Activated CD8-positive, alpha-beta T cell treated with anti-CD3 and anti-CD28 coated beads for 36 hours (primary cell): ENCODE measurements around the gene KRTAP2-4. TPM values are rescaled to one million over a fixed set of nuclear protein-coding genes. Genes with fewer than 3 reads are reported as not detected.
"Not testable (repeated sequence)": the region's sequence is repeated elsewhere in the genome, so short reads cannot be mapped to it uniquely, and the experiment has no call there.

ENCODE experiments used
- ATAC-seq: fragments of 200-7000 bp; cut with Tn5 transposase; one replicate; pipeline ENCODE4 v1.10.0; 2021; ENCODE audit warnings: mild to moderate bottlenecking, moderate library complexity
- CTCF ChIA-PET: fragments of 350-600 bp; sonication (Branson Sonifier 250); formaldehyde crosslinking; loops from one replicate; lab custom pipeline; 2021; ENCODE audit warnings: antibody characterized with exemption; lab: Charles Lee
- POLR2A ChIA-PET: fragments of 350-600 bp; sonication (Branson Sonifier 250); formaldehyde crosslinking; loops from one replicate; lab custom pipeline; 2021; ENCODE audit warnings: antibody characterized with exemption; lab: Charles Lee
- DNase-seq: peaks from one replicate; pipeline ENCODE4 v3.0.0-alpha.2; 2020
- H3K27ac Mint-ChIP-seq: one replicate; pipeline ENCODE4 v1.8.0; 2021; ENCODE audit warnings: mild to moderate bottlenecking, mixed read lengths
- H3K27me3 Mint-ChIP-seq: one replicate; pipeline ENCODE4 v1.8.0; 2021; ENCODE audit warnings: mixed read lengths
- H3K36me3 Mint-ChIP-seq: one replicate; pipeline ENCODE4 v1.8.0; 2021; ENCODE audit warnings: low read depth, mixed read lengths
- H3K4me1 Mint-ChIP-seq: one replicate; pipeline ENCODE4 v1.8.0; 2021; ENCODE audit warnings: low read depth, mixed read lengths
- H3K4me3 Mint-ChIP-seq: one replicate; pipeline ENCODE4 v1.8.0; 2021; ENCODE audit warnings: mild to moderate bottlenecking, moderate library complexity, mixed read lengths
- H3K9me3 Mint-ChIP-seq: one replicate; pipeline ENCODE4 v1.8.0; 2021; ENCODE audit warnings: mixed read lengths
- CTCF ChIP-seq: fragments of 200-600 bp; IDR thresholded peaks from one replicate; pipeline ENCODE4 v1.8.0; 2022; ENCODE audit warnings: antibody characterized with exemption, mild to moderate bottlenecking
- intact Hi-C: fragments of 100-400 bp; cut with micrococcal nuclease; formaldehyde crosslinking; loops from one replicate; pipeline ENCODE4 v1.10.0; 2022
- total RNA-seq, 2 experiments: library from RNA; stranded (reverse); gene quantifications; one replicate each; pipeline ENCODE4 v1.2.3, GENCODE V29; 2021

KRTAP2-4 gene
- total RNA-seq, 2 experiments from 2014 or later: not detected

DNA sequence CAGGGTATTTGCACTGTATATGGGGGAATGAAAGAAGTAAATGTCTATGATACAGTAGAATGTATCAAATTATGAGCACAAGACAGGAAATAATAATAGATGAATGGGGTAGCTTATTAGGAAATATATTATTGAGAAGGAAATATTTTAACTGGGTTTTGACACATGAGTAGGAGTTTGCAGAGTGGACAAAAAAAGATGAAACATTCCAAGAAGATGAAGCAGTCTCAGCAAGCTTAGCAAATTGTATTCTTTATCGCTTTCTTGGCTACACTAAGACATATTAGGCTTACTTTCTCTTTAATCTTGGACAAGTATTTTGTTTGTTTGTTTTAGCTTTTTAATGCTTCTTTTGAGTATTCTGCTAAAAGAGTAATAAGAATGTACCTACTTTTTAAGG is 38.2 kb upstream of the KRTAP2-4 start:
- Mint-ChIP-seq H3K36me3 (no peaks in the 10 kb centered on the region), H3K27ac (no peak overlapping the region), H3K27me3 (peaks cover 4% of the 10 kb centered on the region), H3K9me3 (no peaks in the 10 kb centered on the region), H3K4me3 (no peak overlapping the region), H3K4me1 (peaks cover 15% of the 10 kb centered on the region)
- no peak for ATAC-seq
- intact Hi-C loops: no loop called here
- no peak for TF ChIP-seq CTCF
- POLR2A ChIA-PET: no interaction called here
- no peak for DNase-seq
- CTCF ChIA-PET: no interaction called here

DNA sequence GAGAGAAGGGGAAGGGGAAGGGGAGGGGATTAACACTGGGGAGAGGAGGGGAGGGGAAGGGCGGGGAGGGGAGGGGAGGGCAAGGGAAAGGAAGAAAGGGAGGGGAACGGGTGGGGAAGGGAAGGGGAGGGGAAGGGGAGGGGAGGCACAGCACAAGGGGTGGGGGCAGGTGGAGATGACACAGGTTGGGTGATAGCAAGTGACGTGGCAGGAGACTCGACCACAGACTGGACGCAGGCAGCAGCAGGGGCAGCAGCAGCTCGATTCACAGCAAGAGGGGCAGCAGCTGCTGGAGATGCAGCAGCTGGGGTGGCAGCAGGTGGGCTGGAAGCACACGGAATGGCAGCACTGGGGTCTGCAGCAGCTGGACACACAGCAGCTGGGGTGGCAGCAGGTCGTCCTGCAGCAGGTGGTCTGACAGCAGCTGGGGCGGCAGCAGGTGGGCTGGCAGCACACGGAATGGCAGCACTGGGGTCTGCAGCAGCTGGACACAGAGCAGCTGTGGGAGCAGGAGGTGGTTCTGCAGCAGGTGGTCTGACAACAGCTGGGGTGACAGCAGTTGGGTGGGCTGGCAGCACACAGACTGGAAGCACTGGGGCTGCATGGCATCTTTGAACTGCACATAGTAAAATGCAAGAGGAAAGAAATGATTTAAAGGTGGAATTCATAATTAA is 36.0 kb upstream of the KRTAP2-4 start, which contains the start of gene KRTAP4-16:
Gene KRTAP4-16, minus strand, starts transcription at position 624 of the 674 bp plus-strand sequence. Its CDS starts 0 bp downstream, at position 624.
- CTCF ChIA-PET: no interaction called here
- no peak for ATAC-seq
- POLR2A ChIA-PET: no interaction called here

DNA sequence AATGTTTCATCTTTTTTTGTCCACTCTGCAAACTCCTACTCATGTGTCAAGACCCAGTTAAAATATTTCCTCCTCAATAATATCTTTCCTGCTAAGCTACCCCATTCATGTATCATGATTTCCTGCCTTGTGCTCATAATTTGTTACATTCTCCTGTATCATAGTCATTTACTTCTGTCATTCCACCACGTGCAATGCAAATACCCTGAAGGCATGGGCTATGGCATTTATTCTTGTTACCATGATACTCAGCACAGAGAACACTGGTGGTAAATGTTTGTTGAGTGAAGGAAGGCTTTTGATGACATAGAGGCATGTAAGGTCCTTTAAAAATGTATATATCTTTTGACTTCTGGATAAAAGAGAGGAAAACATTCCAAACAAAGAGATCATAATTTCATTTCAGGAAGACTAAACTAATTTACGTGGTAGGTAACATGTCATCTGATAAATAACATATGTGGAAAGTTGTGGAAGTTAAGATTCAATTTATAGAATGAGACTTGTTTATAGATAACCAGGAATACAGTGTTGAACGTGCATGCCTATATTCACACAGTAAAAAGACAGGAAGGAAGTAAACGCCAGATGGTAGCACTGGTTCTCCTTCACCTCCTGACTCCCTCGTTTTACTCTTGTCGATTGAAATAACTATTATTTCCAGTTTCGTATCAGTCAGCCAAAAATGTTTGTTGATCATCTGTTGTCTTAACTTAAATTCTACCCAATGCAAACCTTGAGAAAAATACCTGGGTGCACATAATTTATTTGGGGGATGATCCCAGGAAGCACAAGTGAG is 34.2 kb upstream of the KRTAP2-4 start:
- ATAC-seq: not testable (repeated sequence)

More for the DNA sequence above, 36.0 kb upstream of the KRTAP2-4 start, which contains the start of gene KRTAP4-16:
- H3K27me3 Mint-ChIP-seq: peaks cover 5% of the 10 kb centered on the region
- DNase-seq: no peak
- H3K4me1 Mint-ChIP-seq: peaks cover 8% of the 10 kb centered on the region
- no peak for TF ChIP-seq CTCF
- H3K27ac Mint-ChIP-seq: no peak within 1 kb of the TSS
- H3K4me3 Mint-ChIP-seq: no peak within 1 kb of the TSS
- no peaks in the 10 kb centered on the region for H3K36me3 Mint-ChIP-seq
- H3K9me3 Mint-ChIP-seq: no peaks in the 10 kb centered on the region
- intact Hi-C loops: no loop called here

GRCh38 chr17:41098481-41098880 is 32.8 kb upstream of the KRTAP2-4 start:
- peaks cover 8% of the 10 kb centered on the region for H3K4me1 Mint-ChIP-seq
- no peak overlapping the region for H3K4me3 Mint-ChIP-seq
- DNase-seq (no peak), ATAC-seq (no peak)
- H3K27ac Mint-ChIP-seq: no peak overlapping the region
- CTCF ChIA-PET: no interaction called here
- TF ChIP-seq CTCF: no peak
- H3K9me3 Mint-ChIP-seq: no peaks in the 10 kb centered on the region
- H3K36me3 Mint-ChIP-seq: no peaks in the 10 kb centered on the region
- POLR2A ChIA-PET: no interaction called here
- intact Hi-C loops: no loop called here
- peaks cover 5% of the 10 kb centered on the region for H3K27me3 Mint-ChIP-seq

More for the DNA sequence above, 34.2 kb upstream of the KRTAP2-4 start:
- H3K9me3 Mint-ChIP-seq, H3K27ac Mint-ChIP-seq, DNase-seq, POLR2A ChIA-PET, CTCF ChIA-PET, H3K4me3 Mint-ChIP-seq, H3K36me3 Mint-ChIP-seq, H3K27me3 Mint-ChIP-seq, intact Hi-C loops, H3K4me1 Mint-ChIP-seq: not testable (repeated sequence)

GRCh38 chr17:41098042-41098441 is 32.4 kb upstream of the KRTAP2-4 start, which contains the start of gene KRTAP4-8:
Gene KRTAP4-8 (minus strand): TSS chr17:41098142. CDS start chr17:41098084, 58 bp downstream.
- Mint-ChIP-seq H3K27ac (no peak within 1 kb of the TSS), H3K4me1 (peaks cover 8% of the 10 kb centered on the region)
- POLR2A ChIA-PET: no interaction called here

More at GRCh38 chr17:41098042-41098441, 32.4 kb upstream of the KRTAP2-4 start, which contains the start of gene KRTAP4-8:
- ATAC-seq: no peak
- intact Hi-C loops: no loop called here
- no peak for TF ChIP-seq CTCF
- no peak within 1 kb of the TSS for H3K4me3 Mint-ChIP-seq
- CTCF ChIA-PET: no interaction called here
- no peak for DNase-seq
- peaks cover 5% of the 10 kb centered on the region for H3K27me3 Mint-ChIP-seq
- H3K9me3 Mint-ChIP-seq: peaks cover 1% of the 10 kb centered on the region
- no peaks in the 10 kb centered on the region for H3K36me3 Mint-ChIP-seq
